GM19025 (cell line): Measurements from ENCODE around the gene MTUS2.

Experiments used
- ATAC-seq: cut with Tn5 transposase; IDR thresholded peaks from one replicate; pipeline ENCODE4 v1.9.1; 2021; ENCODE audit warnings: mild to moderate bottlenecking, low read depth, moderate library complexity; ENCODE audit not compliant: unreplicated experiment

MTUS2 gene

DNA sequence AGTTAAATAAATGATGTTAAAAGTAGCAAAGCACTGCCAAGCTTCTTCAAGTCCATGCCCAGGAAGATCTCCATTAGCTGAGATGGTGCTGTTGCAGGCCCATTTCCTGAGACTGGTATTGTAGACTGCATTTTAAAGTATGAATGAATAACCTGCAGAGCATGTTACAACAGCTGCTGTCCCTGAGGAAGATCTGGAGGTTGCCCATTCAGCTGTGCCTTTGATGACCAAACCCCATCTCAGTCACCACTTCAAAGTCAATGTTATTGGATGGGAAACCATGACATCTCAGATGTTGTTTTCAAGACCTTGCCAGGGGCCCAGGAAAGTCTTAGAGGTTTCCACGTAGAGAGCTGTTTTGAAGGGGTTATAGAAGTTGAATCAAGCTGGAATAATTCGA, 281.3 kb downstream of the MTUS2 start:
- no peak for ATAC-seq

- ATAC-seq: no peak
These were observed 281.8 kb downstream of the MTUS2 start for GRCh38 chr13:29101905-29102304.

GRCh38 chr13:29103065-29103800, 283.1 kb downstream of the MTUS2 start:
- ATAC-seq: no peak

DNA sequence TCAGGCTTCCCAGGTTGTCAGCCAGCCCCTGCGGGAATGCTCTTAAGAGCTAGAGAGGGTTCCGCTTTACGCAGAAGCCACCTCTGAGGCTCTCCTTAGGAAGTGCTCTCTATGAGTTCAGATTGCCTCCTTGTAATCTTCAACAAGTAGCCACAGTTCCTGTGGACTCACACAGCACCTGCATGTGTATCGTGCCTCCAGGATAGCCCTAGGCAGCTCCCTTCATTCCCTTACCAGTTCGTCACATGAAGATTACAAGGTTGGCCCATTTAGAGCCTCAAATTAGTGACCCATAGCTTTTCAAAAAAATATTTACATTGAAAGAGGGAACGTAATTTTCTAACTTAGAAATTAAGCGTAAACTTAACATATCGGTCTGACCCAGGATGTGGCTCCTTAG, 284.3 kb downstream of the MTUS2 start:
- ATAC-seq: no peak

GRCh38 chr13:29105779-29106178, 285.6 kb downstream of the MTUS2 start:
- no peak for ATAC-seq

GRCh38 chr13:29106651-29107050, 286.5 kb downstream of the MTUS2 start:
- no peak for ATAC-seq

DNA sequence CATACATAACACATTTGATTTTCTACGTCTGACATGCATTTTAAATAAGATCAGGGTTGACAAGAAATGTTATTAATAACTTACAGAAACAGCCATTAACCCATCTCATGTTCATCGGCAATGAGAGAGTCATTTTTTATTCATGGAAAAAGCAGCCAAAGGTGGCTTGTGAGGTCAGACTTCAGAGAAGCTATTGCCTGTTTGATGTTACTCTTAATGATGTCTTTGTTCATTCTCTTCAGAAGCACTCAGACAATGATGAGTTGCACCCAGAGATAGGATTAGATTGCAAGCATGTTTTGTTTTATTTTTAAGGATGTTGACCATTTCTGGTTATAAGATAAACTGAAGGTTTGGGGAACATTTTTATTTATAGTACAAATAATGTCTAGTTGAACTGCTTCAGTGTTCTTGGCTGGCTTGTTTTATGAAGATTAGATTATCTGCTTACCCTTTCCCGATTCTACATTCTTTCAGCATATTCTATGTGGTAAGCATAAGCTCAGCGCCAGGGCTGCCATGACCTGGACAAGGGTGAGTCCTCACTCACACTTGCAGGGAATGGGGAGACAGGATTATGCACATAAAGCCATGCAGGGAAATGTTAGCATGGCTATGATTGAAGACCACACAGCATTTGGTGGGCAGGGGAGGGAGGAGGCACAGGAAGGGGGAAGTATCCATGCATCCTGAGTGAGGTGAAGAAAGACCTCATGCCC, 288.1 kb downstream of the MTUS2 start:
- ATAC-seq: no peak

DNA sequence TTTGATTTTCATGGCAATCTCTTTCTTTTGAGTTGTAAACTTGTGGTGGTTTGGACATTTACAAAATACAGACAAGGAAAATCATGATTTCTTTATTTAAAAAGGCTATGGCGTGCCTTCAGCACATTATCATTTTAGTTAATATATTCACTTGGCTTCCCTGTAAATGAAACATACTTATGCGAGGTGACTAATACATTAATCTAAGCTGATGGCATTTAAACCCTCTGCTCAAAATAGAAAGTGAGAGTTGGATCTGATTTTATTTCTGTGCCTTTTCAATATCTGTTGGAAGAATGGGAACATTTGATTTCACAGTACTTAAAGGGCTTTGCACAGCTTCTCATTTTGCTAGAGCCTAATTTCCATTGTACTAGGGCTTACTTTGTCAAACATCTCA, 289.8 kb downstream of the MTUS2 start:
- ATAC-seq: no peak

DNA sequence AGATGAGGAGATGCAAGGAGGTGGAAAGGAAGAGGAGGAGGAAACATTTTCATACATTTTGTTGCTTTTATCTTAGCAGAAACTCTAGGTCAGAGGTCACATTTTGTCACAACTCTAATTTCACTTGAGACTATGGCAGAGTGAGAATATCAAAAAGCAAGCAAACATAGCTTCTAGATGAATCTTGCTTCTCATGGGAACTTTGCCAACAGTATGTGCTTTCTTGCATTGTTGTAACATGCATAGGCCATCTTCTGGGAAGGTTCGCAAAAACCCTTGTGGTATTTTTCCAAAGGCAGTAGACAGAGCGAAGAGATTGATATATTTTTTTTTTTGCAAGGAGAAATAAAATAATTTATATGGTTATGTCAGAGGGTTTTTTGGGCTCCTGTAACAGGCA, 291.3 kb downstream of the MTUS2 start:
- ATAC-seq: no peak

GRCh38 chr13:29115842-29116241, 295.7 kb downstream of the MTUS2 start:
- ATAC-seq: no peak

DNA sequence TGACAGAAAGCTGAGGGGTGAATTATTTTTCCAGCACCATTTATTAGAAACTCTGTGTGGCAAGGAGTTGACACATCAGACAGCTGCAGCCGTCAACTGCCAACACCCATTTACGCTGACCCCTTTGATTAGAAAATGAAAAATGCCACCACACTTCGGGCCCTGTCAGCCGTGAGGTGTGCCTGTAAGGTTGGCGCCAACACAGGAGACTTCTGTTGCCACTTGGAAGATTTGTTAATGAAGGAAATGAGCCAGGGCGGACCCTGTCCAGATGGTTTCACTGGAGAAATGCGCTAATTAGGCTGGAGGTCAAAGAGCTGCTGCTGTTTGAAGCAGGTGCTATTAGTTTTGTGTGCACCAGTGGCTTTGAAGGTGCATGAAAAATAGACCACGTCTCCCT, 297.5 kb downstream of the MTUS2 start:
- ATAC-seq: no peak

- ATAC-seq: no peak
These were observed 298.3 kb downstream of the MTUS2 start for GRCh38 chr13:29118471-29118870.

- ATAC-seq: peak; percentile 50
These were observed 305.2 kb downstream of the MTUS2 start for GRCh38 chr13:29125191-29125933.

DNA sequence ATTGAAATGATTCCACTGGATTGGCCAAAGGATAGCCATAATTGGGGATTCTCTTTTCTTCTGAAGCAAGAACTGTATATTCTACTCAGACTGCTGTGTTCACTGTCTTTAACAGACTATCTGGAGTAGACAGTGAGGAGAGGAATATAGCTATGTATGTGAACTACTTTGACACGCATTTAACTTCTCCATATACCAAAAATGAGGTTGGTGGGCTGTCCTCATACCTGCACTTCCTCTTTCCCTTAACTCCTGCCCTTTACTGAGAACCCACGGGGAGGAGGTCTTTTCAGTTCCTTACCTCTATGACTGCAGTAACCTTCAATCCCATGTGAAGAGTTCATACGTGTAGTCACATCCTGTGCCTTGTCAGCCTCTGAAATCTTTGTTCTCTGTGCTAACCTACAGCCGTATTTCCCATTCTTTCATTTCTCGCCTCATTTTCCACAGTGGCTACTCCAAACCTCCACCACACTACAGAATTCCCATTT, 305.8 kb downstream of the MTUS2 start:
- peak; percentile 48 for ATAC-seq

GRCh38 chr13:29129616-29130015, 309.5 kb downstream of the MTUS2 start:
- no peak for ATAC-seq

GRCh38 chr13:29131159-29131558, 311.0 kb downstream of the MTUS2 start:
- ATAC-seq: no peak

GRCh38 chr13:29131881-29132668, 311.9 kb downstream of the MTUS2 start:
- no peak for ATAC-seq

GRCh38 chr13:29136341-29136740, 316.2 kb downstream of the MTUS2 start:
- no peak for ATAC-seq

DNA sequence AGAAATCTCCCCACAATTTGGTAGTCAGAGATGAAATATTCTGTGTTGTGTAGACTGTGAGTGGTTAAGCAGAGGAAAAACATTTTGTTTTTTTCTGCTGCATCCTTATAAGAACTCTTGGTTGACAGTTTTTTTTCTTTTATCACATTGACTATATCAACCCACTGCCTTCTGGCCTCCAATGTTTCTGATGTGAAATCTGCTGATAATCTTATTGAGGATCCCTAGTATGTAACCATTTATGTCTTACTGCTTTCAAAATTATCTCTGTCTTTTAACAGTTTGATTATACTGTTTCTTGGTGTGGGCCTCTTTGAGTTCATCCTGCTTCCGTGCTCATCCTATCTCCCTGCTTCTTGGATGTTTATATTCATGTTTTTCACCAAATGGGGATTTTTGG, 316.9 kb downstream of the MTUS2 start:
- no peak for ATAC-seq

GRCh38 chr13:29137995-29138394, 317.9 kb downstream of the MTUS2 start:
- ATAC-seq: no peak

DNA sequence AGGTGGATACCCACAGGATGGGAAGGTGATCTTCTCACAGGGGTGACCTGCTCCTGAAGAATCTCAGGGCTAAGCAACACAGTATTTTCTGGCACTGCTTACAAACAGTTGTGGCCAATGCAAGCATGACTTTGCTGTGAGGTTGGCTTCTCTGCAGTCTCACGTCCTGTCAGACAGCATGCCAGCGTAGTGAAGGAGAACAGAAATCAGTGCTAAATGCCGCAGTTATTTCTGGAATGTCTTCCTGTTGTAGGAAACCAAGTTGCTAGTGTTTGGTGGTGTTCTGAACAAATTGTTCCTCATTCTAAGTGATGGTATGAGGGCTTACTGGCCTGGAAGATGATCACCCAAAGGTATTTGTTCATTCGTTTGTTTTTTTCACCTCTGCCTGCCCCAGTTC, 320.1 kb downstream of the MTUS2 start:
- ATAC-seq: no peak
